ENCODE measurements around the gene TEDC1.

- TF ChIP-seq CTCF (IDR thresholded peaks at IDR 0.05): no peak
- no peak for TF ChIP-seq POLR2A (IDR thresholded peaks at IDR 0.05)
These were observed 3.5 kb upstream of the TEDC1 start for GRCh38 chr14:105487449-105487985.

Data from testis (tissue), 2 donors.